Fibroblast of lung (primary cell): ENCODE results near the gene DNAJC7. TPM values are rescaled to one million over a fixed set of nuclear protein-coding genes. Genes with fewer than 3 reads are reported as not detected.

Experiments used
- DNase-seq, 2 donors: peaks; one replicate each; pipeline versions ENCODE4 v3.0.0 to v3.0.0-alpha.2; 2010; ENCODE audit warnings: low read depth in 2 of 2
- H2AFZ ChIP-seq: 2 replicates; pipeline ENCODE4 v1.5.1; 2012; ENCODE audit warnings: low read length, control low read depth, inconsistent platforms
- H3K27ac ChIP-seq: 2 replicates; pipeline ENCODE4 v1.5.1; 2011; ENCODE audit warnings: low read length, control low read depth; ENCODE audit not compliant: insufficient read depth
- H3K27me3 ChIP-seq: 2 replicates; pipeline ENCODE4 v1.5.1; 2011; ENCODE audit warnings: mild to moderate bottlenecking, low read length; ENCODE audit not compliant: control insufficient read depth, insufficient read depth
- H3K36me3 ChIP-seq: 2 replicates; pipeline ENCODE4 v1.5.1; 2011; ENCODE audit warnings: low read length; ENCODE audit not compliant: control insufficient read depth, insufficient read depth
- H3K4me1 ChIP-seq: 2 replicates; pipeline ENCODE4 v1.5.1; 2011; ENCODE audit warnings: low read length; ENCODE audit not compliant: control insufficient read depth, insufficient read depth; ENCODE audit errors: extremely low read depth
- H3K4me2 ChIP-seq: 2 replicates; pipeline ENCODE4 v1.5.1; 2011; ENCODE audit warnings: low read length, control low read depth; ENCODE audit not compliant: insufficient read depth; ENCODE audit errors: extremely low read depth
- H3K4me3 ChIP-seq, 4 experiments: fragments of 200-600 bp in 1 of 4; sonication (generic) in 1 of 4; replicated peaks in 1 of 4; 2 replicates each; pipeline ENCODE4 v1.5.1; 2011 to 2016; ENCODE audit warnings: low read length in 4 of 4, low read depth in 3 of 4, mild to moderate bottlenecking in 3 of 4, control low read depth in 2 of 4, inconsistent platforms in 1 of 4, mixed read lengths in 1 of 4; ENCODE audit not compliant: insufficient read depth in 1 of 4; ENCODE audit errors: control extremely low read depth in 1 of 4
- H3K79me2 ChIP-seq: 2 replicates; pipeline ENCODE4 v1.5.1; 2012; ENCODE audit warnings: mild to moderate bottlenecking, low read length, inconsistent platforms; ENCODE audit not compliant: control insufficient read depth, insufficient read depth
- H3K9ac ChIP-seq: 2 replicates; pipeline ENCODE4 v1.5.1; 2011; ENCODE audit warnings: mild to moderate bottlenecking, low read length, control low read depth; ENCODE audit not compliant: insufficient read depth
- H3K9me3 ChIP-seq: 2 replicates; pipeline ENCODE4 v1.5.1; 2012; ENCODE audit warnings: low read depth, low read length; ENCODE audit not compliant: control insufficient read depth, insufficient read depth
- H4K20me1 ChIP-seq: 2 replicates; pipeline ENCODE4 v1.5.1; 2011; ENCODE audit warnings: low read length; ENCODE audit not compliant: control insufficient read depth, insufficient read depth; ENCODE audit errors: extremely low read depth
- CTCF ChIP-seq, 2 donors: IDR thresholded peaks in 1 of 2; conservative IDR thresholded peaks in 1 of 2; 1 replicate in 1 of 2; 2 replicates in 1 of 2; pipeline ENCODE4 v1.5.1; 2011 to 2012; ENCODE audit warnings: low read length in 2 of 2, control low read depth in 1 of 2, inconsistent platforms in 1 of 2, low read depth in 1 of 2, mild to moderate bottlenecking in 1 of 2
- EZH2 ChIP-seq: IDR thresholded peaks from 2 replicates; pipeline ENCODE4 v1.5.1; 2012; ENCODE audit warnings: low read length, control low read depth, mild to moderate bottlenecking; ENCODE audit errors: missing control alignments
- polyA plus RNA-seq, 2 donors: library from polyadenylated mRNA; depleted of rRNA in 1 of 2; stranded (reverse) in 1 of 2; unstranded in 1 of 2; fragments of >200 nt; gene quantifications; 2 replicates each; pipeline ENCODE4 v1.2.1, GENCODE V29; 2011 to 2012; ENCODE audit warnings: missing spikeins in 1 of 2
- total RNA-seq: library from RNA; depleted of rRNA; stranded (reverse); fragments of >200 nt; gene quantifications from 2 replicates; pipeline ENCODE4 v1.2.1, GENCODE V29; 2014

DNAJC7 gene
- total and polyA plus RNA-seq, 2 donors (not counting 1 experiment from before 2014, with no cell fraction given), result 53.5 to 78.8 TPM

GRCh38 chr17:41974658-41975057 is 42.6 kb downstream of the DNAJC7 start:
- H3K36me3 ChIP-seq, result peaks cover 28% of the 10 kb centered on the region
- H4K20me1 ChIP-seq, result no peaks in the 10 kb centered on the region
- H3K4me2 ChIP-seq, result no peak overlapping the region
- TF ChIP-seq CTCF (conservative IDR thresholded peaks at IDR 0.05 in 1 of 2, IDR thresholded peaks at IDR 0.05 in 1 of 2; ENCODE audit: low read depth in 1 of 2, low read length in 2 of 2), result no peak
- no peak for TF ChIP-seq EZH2
- no peaks in the 10 kb centered on the region for H3K27me3 ChIP-seq
- no peak overlapping the region for H2AFZ ChIP-seq
- H3K9me3 ChIP-seq, result no peaks in the 10 kb centered on the region
- peaks cover 19% of the 10 kb centered on the region for H3K79me2 ChIP-seq
- H3K4me3 ChIP-seq, result no peak overlapping the region
- peak overlapping the region; percentile 23 for H3K27ac ChIP-seq
- H3K9ac ChIP-seq, result no peak overlapping the region
- H3K4me1 ChIP-seq, result peaks cover 6% of the 10 kb centered on the region
- no peak for DNase-seq

GRCh38 chr17:41974031-41974430 is 43.2 kb downstream of the DNAJC7 start:
- Histone ChIP-seq H4K20me1 (no peaks in the 10 kb centered on the region), H3K4me1 (peaks cover 6% of the 10 kb centered on the region), H3K79me2 (peaks cover 22% of the 10 kb centered on the region), H3K4me3 (no peak overlapping the region), H3K9me3 (no peaks in the 10 kb centered on the region), H3K36me3 (peaks cover 29% of the 10 kb centered on the region), H3K4me2 (no peak overlapping the region), H2AFZ (no peak overlapping the region), H3K27ac (no peak overlapping the region), H3K9ac (no peak overlapping the region), H3K27me3 (no peaks in the 10 kb centered on the region)
- DNase-seq, result no peak
- TF ChIP-seq CTCF (conservative IDR thresholded peaks at IDR 0.05 in 1 of 2, IDR thresholded peaks at IDR 0.05 in 1 of 2; ENCODE audit: low read depth in 1 of 2, low read length in 2 of 2) (no peak), EZH2 (no peak)

GRCh38 chr17:41973408-41973811 is 43.8 kb downstream of the DNAJC7 start:
- Histone ChIP-seq H3K27ac (no peak overlapping the region), H4K20me1 (no peaks in the 10 kb centered on the region), H3K4me1 (peaks cover 6% of the 10 kb centered on the region), H3K9ac (no peak overlapping the region), H3K4me3 (no peak overlapping the region), H3K9me3 (no peaks in the 10 kb centered on the region), H3K27me3 (no peaks in the 10 kb centered on the region), H2AFZ (no peak overlapping the region), H3K79me2 (peaks cover 28% of the 10 kb centered on the region), H3K4me2 (no peak overlapping the region), H3K36me3 (peaks cover 31% of the 10 kb centered on the region)
- DNase-seq, result no peak
- no peak for TF ChIP-seq EZH2
